Measurements from ENCODE around the gene CNOT1. TPM values are rescaled to one million over a fixed set of nuclear protein-coding genes. Genes with fewer than 3 reads are reported as not detected.

The CNOT1 gene
- total RNA-seq, 1 experiment from 2014 or later = 328 TPM

DNA sequence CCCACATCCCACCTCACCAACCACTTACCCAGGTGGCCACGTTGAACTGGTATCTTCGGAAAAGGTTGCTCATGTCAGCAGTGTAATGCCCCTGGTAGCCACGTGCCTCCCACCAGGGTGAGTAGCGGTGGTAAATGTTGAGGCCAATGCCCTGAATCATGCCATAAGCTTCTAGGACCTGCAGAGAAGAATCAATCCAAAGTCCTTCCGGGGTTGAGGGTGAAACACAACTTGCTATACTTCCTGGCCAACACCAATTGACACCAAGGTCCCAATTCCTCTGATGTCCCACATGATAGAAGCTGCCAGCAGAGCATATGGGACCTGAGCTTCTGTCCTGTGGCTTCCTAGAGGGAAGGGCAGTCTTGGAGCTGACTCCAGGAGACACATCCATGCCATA lies 11.3 kb upstream of the CNOT1 start:
- Histone ChIP-seq H2BK12ac (ENCODE audit: insufficient read length, low read depth, low read length) (no peak overlapping the region), H3K27ac (ENCODE audit: insufficient read length, low read depth, low read length) (no peak overlapping the region), H3K27me3 (ENCODE audit: insufficient read depth, low read length) (no peaks in the 10 kb centered on the region), H2AFZ (ENCODE audit: low read length) (no peak overlapping the region), H3K9me3 (ENCODE audit: control insufficient read depth, low read depth, low read length) (no peaks in the 10 kb centered on the region), H4K20me1 (ENCODE audit: control insufficient read depth, insufficient read depth, insufficient read length) (no peaks in the 10 kb centered on the region), H4K5ac (ENCODE audit: insufficient read length, low read depth, low read length) (no peak overlapping the region), H3K4ac (ENCODE audit: low read depth, low read length) (no peak overlapping the region), H2BK5ac (ENCODE audit: insufficient read length, low read length) (no peak overlapping the region), H2BK20ac (ENCODE audit: low read depth, low read length, poor library complexity, severe bottlenecking) (no peak overlapping the region), H3K79me1 (ENCODE audit: insufficient read depth, low read depth, low read length, poor library complexity, severe bottlenecking) (no peaks in the 10 kb centered on the region), H3T11ph (ENCODE audit: low read length) (no peak overlapping the region), H3K56ac (ENCODE audit: insufficient read length, low read depth, low read length) (no peak overlapping the region), H3K14ac (ENCODE audit: insufficient read depth, low read length) (no peak overlapping the region), H3K23me2 (ENCODE audit: insufficient read length, low read depth, low read length, poor library complexity, severe bottlenecking) (peaks cover 2% of the 10 kb centered on the region), H3K18ac (ENCODE audit: insufficient read length, low read depth, low read length) (no peak overlapping the region), H4K8ac (replicated peaks; ENCODE audit: insufficient read length, low read depth, low read length) (no peak overlapping the region), H3K79me2 (ENCODE audit: insufficient read depth, low read length) (no peaks in the 10 kb centered on the region), H2BK15ac (ENCODE audit: low read depth, low read length) (no peak overlapping the region), H2AK5ac (ENCODE audit: insufficient read length, low read length) (no peak overlapping the region), H3K23ac (ENCODE audit: insufficient read length, low read depth, low read length) (no peak overlapping the region), H2BK120ac (ENCODE audit: low read depth, low read length, poor library complexity, severe bottlenecking) (no peak overlapping the region), H3K9ac (ENCODE audit: extremely low read depth, insufficient read length, low read length) (no peak overlapping the region), H3K4me2 (ENCODE audit: insufficient read depth, insufficient read length, low read length) (no peak overlapping the region), H3K4me1 (ENCODE audit: insufficient read depth, low read length) (no peaks in the 10 kb centered on the region), H4K91ac (ENCODE audit: insufficient read length, low read depth, low read length) (no peak overlapping the region)
- TF ChIP-seq, protein P1, sequence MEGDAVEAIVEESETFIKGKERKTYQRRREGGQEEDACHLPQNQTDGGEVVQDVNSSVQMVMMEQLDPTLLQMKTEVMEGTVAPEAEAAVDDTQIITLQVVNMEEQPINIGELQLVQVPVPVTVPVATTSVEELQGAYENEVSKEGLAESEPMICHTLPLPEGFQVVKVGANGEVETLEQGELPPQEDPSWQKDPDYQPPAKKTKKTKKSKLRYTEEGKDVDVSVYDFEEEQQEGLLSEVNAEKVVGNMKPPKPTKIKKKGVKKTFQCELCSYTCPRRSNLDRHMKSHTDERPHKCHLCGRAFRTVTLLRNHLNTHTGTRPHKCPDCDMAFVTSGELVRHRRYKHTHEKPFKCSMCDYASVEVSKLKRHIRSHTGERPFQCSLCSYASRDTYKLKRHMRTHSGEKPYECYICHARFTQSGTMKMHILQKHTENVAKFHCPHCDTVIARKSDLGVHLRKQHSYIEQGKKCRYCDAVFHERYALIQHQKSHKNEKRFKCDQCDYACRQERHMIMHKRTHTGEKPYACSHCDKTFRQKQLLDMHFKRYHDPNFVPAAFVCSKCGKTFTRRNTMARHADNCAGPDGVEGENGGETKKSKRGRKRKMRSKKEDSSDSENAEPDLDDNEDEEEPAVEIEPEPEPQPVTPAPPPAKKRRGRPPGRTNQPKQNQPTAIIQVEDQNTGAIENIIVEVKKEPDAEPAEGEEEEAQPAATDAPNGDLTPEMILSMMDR (conservative IDR thresholded peaks at IDR 0.05) = no peak
- H3K27me3 Mint-ChIP-seq (ENCODE audit: low read depth) = peaks cover 4% of the 10 kb centered on the region
- WGBS (ENCODE audit: extremely low coverage, insufficient read length, low lambda C conversion rate) = no CpG with 5 or more reads among the region's 5 CpGs
- H3K9me3 Mint-ChIP-seq = no peaks in the 10 kb centered on the region
- H3K4me3 Mint-ChIP-seq = no peak overlapping the region
- DNase-seq = no peak
- no peaks in the 10 kb centered on the region for H3K4me1 Mint-ChIP-seq
- no peak overlapping the region for H3K27ac Mint-ChIP-seq
- H3K36me3 Mint-ChIP-seq (ENCODE audit: insufficient read depth in 1 of 3, low read depth in 3 of 3) = no peaks in the 10 kb centered on the region

Measured in H9 (cell line).